Psoas muscle (tissue), 8 donors: ENCODE measurements around the gene SASH1. TPM values are rescaled to one million over a fixed set of nuclear protein-coding genes. Genes with fewer than 3 reads are reported as not detected.

Source experiments
- ATAC-seq, 4 donors: fragments of 200-7000 bp; cut with Tn5 transposase; one replicate each; pipeline ENCODE4 v1.9.1; 2020; ENCODE audit warnings: moderate library complexity in 3 of 4, mild to moderate bottlenecking in 2 of 4
- DNase-seq, 2 donors: peaks; one replicate each; pipeline ENCODE4 v3.0.0-alpha.2; 2020
- H3K27ac ChIP-seq: fragments of 200-600 bp; one replicate; pipeline ENCODE4 v1.8.0; 2022
- H3K27me3 ChIP-seq, 3 donors: fragments of 200-600 bp in 1 of 3; one replicate each; pipeline versions ENCODE4 v1.6.1 to v1.8.0; 2013 to 2022; ENCODE audit warnings: low read length in 2 of 3, mild to moderate bottlenecking in 2 of 3, moderate library complexity in 1 of 3; ENCODE audit not compliant: insufficient read depth in 3 of 3
- H3K36me3 ChIP-seq, 2 donors: fragments of 200-600 bp in 1 of 2; one replicate each; pipeline versions ENCODE4 v1.6.1 to v1.8.0; 2013 to 2022; ENCODE audit warnings: low read depth in 1 of 2, mild to moderate bottlenecking in 1 of 2, moderate library complexity in 1 of 2; ENCODE audit not compliant: insufficient read depth in 1 of 2
- H3K4me1 ChIP-seq: fragments of 200-600 bp; one replicate; pipeline ENCODE4 v1.8.0; 2022
- H3K4me3 ChIP-seq: fragments of 200-600 bp; one replicate; pipeline ENCODE4 v1.8.0; 2022; ENCODE audit warnings: mild to moderate bottlenecking
- H3K9me3 ChIP-seq: fragments of 200-600 bp; one replicate; pipeline ENCODE4 v1.8.0; 2022
- CTCF ChIP-seq: fragments of 200-600 bp; IDR thresholded peaks from one replicate; pipeline ENCODE4 v1.8.0; 2022; ENCODE audit warnings: antibody characterized with exemption
- WGBS, 3 donors: extraction: QIAGEN DNeasy Blood & Tissue Kit; methylation state at CpG; one replicate each; pipeline versions ENCODE4 v1.1.6 to v1.1.7; 2013; 5-methylcytosine and 5-hydroxymethylcytosine counted together
- intact Hi-C, 2 donors: fragments of 100-400 bp; cut with DNase I; formaldehyde crosslinking; loops; one replicate each; pipeline versions ENCODE4 v1.11.0 to v1.14.2; 2022
- polyA plus RNA-seq, 3 donors: library from polyadenylated mRNA; stranded (reverse); fragments of 200-250 nt; gene quantifications; one replicate each; pipeline ENCODE4 v1.2.3, GENCODE V29; 2013
- total RNA-seq, 4 donors: library from RNA; stranded (reverse); fragmentation: NEBNext Ultra II Directional in 2 of 4; extraction: Animal tissue kit (Norgen Biotek cat#: 25700) in 2 of 4; gene quantifications; one replicate each; pipeline versions ENCODE4 v1.2.1 to v1.2.4, GENCODE V29; 2021 to 2023
- donor health status: healthy with polysubstance abuse.
- donor health status: DM: no; HTN: no; CAD: no; lungs with moderate emphysema.
- donor health status: Bipolar disorder and iron deficiency.
- donor health status: healthy.
- donor health status: DM: yes; HTN: yes; CAD: no.
- donor health status: DM: no; HTN: no; CAD: no.
- donor health status: DM: no; HTN: no; CAD: no.
- donor health status: DM: yes; HTN: yes; CAD: no.

Gene SASH1
- total and polyA plus RNA-seq, 7 donors: 5.0 to 26.1 (median 13.0) TPM

DNA sequence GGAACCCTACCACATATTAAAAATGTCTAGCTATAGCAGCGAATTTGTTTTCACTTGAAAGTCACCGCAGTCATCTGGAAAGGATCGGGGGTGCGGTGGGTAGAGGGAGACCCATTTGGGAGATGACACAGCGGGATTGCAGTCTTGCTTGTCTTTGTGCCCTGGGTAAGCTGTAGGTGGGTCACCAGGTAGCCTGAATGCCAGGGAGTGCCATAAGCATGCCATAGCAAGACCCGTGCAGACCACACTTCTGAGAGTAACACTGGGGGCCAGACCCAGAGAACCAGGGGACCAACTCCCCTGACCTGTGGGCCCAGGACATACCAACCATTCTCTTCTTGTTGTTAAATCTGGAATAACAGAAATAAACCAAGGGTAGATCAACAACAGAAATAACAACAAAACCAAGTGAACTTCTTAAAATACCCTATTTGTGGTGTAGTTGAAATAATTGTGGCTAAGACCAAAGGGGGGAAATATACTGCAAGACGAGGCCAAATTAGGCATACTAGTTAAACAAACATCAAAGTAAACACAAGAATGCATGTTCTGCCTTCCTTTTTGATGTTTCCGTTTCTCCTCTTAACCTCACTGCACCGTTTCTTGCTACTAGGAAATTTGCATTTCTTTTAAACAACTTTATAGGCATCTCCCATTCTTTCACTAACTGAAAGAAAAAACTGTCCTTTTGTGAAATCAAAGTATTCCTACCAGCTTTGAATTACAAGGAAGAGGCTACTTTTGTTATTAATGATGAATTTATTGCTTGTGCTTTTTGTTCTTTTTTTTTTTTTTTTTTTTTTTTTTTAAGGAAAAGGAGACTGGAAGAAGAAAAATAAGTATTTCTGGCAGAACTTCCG, 128.2 kb downstream of the SASH1 start:
- no peak overlapping the region for H3K4me3 ChIP-seq
- ATAC-seq (no peak), DNase-seq (no peak)
- H3K27ac ChIP-seq: no peak overlapping the region
- H3K9me3 ChIP-seq: no peaks in the 10 kb centered on the region
- H3K27me3 ChIP-seq: no peaks in the 10 kb centered on the region
- no peak for TF ChIP-seq CTCF
- H3K4me1 ChIP-seq: peaks cover under 1% of the 10 kb centered on the region
- WGBS, 3 donors: 91 to 93% (median 91%) methylated on average over 10 of the region's 10 CpGs
- peaks cover 2 to 23% of the 10 kb centered on the region in 2 donors for H3K36me3 ChIP-seq
- intact Hi-C loops: no loop called here

DNA sequence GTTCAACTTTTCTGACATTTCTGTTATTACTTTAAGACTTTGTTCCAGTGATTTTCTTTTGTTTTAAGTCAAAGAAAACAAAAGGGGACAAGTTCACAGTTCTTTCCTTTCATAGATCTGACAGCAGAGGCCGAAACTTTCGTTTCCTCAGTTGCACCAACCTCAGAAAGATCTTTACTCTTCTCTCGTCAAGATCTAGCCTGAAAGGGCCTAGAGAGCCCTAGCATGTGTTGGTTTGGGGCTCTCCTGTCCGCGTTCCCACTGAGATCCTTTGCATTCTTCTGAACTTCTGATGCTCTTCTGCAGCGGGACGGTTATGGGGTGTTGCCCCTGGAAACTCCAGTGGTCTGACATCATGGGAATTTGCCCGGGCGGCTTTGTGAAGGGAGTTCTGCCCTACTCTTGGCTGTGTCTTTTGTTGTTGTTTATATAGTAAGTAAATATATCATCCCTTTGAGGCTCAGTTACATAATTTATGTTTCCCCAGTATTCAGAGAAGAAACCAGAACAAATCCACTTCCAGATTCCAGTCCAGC, 129.1 kb downstream of the SASH1 start:
- no peak for DNase-seq
- 38 to 46% (median 43%) methylated on average over 9 of the region's 9 CpGs for WGBS, 3 donors

DNA sequence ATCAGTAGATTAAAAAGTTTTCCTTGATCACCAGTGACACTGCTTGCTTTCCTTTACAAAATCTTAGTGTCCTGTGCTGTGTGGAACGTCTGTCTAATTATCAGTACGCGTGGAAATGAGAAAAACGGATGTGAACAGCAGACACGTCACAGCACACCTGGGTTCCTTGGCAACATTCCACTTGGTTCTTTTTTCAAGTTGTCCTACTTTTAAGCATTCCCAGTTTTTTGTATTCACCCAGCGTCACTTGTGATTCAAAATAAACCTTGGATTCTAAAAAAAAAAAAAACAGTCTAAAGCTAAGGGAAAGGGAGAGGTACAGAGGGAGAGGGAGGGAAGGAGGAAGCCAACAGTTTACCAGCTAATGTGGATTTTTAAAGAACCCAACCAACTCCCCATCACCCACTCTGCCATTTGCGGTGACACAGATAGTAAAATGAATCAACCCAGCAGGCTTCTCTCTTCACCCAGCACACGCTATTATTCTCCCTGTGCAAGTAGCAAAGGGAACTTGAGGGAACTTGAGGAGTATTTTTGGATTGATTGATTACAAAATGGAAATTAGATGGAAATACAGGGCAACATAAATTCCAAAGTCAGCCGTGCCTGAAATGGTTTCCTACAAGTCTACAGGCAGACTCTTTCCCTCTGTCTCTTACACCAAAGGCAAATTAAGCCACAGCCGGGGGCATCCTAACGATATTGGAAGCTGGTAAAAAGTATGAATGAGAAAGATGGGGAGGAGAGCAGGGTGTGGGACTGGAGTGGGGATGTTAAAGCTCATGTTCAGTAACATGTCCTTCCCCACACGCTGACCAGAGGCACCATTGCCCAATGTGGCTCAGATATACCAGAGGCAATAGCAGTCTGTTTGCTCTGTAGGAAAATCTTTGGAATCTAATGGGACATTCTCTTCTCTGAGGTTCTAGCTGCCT, 129.8 kb downstream of the SASH1 start:
- intact Hi-C loops: no loop called here
- DNase-seq: no peak
- Histone ChIP-seq H3K27ac (no peak overlapping the region), H3K4me3 (no peak overlapping the region), H3K4me1 (no peaks in the 10 kb centered on the region), H3K27me3 (no peaks in the 10 kb centered on the region), H3K9me3 (no peaks in the 10 kb centered on the region), H3K36me3 (peaks cover 2 to 25% of the 10 kb centered on the region in 2 donors)
- ATAC-seq: peak in 1 of 4 donors; percentile 42
- 61 to 70% (median 64%) methylated on average over 12 of the region's 12 CpGs for WGBS, 3 donors
- no peak for TF ChIP-seq CTCF

More for the DNA sequence above, 129.1 kb downstream of the SASH1 start:
- intact Hi-C loops: no loop called here
- no peaks in the 10 kb centered on the region for H3K4me1 ChIP-seq
- H3K27ac ChIP-seq: no peak overlapping the region
- H3K4me3 ChIP-seq: no peak overlapping the region
- no peak for TF ChIP-seq CTCF
- H3K9me3 ChIP-seq: no peaks in the 10 kb centered on the region
- H3K27me3 ChIP-seq: no peaks in the 10 kb centered on the region
- ATAC-seq: peak in 1 of 4 donors; percentile 43
- H3K36me3 ChIP-seq: peaks cover 2 to 25% of the 10 kb centered on the region in 2 donors

DNA sequence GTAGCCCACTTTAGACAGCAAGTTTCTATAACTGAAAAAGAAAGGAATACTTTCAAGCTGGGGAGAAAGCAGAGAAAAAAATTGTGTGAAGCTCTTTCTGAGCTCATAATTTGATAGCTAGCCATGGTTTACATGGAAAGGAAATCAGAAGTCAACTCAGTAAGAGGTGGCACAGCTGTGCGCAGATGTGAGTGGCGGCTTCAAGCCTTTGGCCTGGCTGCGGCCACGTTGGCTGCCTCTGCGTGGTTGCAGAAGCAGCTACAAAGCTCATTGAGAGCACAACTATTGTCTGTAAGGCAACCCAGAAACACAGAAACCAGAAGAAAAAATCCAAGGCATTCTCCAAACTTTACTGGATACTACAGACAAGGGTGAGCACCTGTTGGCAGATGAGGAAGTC, 136.9 kb downstream of the SASH1 start:
- H3K36me3 ChIP-seq: peaks cover 2 to 16% of the 10 kb centered on the region in 2 donors
- intact Hi-C loops: loop anchor here in 1 of 2 donors (5.0 kb wide), 1 partner anchor 1662 kb away; no protein-coding TSS in a partner anchor
- no peaks in the 10 kb centered on the region for H3K27me3 ChIP-seq
- WGBS, 3 donors: 69 to 89% (median 70%) methylated on average over 5 of the region's 5 CpGs
- H3K4me3 ChIP-seq: no peak overlapping the region
- DNase-seq (no peak), ATAC-seq (no peak)
- H3K9me3 ChIP-seq: no peaks in the 10 kb centered on the region
- TF ChIP-seq CTCF: no peak
- no peaks in the 10 kb centered on the region for H3K4me1 ChIP-seq
- H3K27ac ChIP-seq: no peak overlapping the region
